OCI-LY7 (cell line): ENCODE data around the gene CHST3. TPM values are rescaled to one million over a fixed set of nuclear protein-coding genes. Genes with fewer than 3 reads are reported as not detected.

Source experiments
- BruUV-seq: library from RNA; stranded (reverse); fragments of 400-500 nt; replicated peaks from 2 replicates; lab custom pipeline; 2021; lab: Mats Ljungman, UMichigan
- CTCF ChIA-PET: fragments of 300-600 bp; sonication (Branson Sonifier 250); formaldehyde crosslinking; loops from one replicate; lab custom pipeline; 2022; ENCODE audit warnings: antibody characterized with exemption; ENCODE audit not compliant: unreplicated experiment; lab: Charles Lee
- POLR2A ChIA-PET: fragments of 300-600 bp; sonication (Branson Sonifier 250); formaldehyde crosslinking; loops from one replicate; lab custom pipeline; 2022; ENCODE audit warnings: antibody characterized with exemption; lab: Charles Lee
- DNase-seq: peaks from one replicate; pipeline ENCODE4 v3.0.0-alpha.2; 2015; ENCODE audit warnings: low spot score
- H2AFZ ChIP-seq: fragments of 200-600 bp; sonication (generic), shearing (Covaris generic); 2 replicates; pipeline ENCODE4 v1.6.1; 2014; ENCODE audit warnings: mild to moderate bottlenecking, antibody characterized with exemption, low read length, moderate library complexity
- H3K27ac ChIP-seq: fragments of 200-600 bp; sonication (generic); 2 replicates; pipeline ENCODE4 v1.5.1; 2014; ENCODE audit warnings: mixed run types, low read depth, mild to moderate bottlenecking, moderate library complexity, low read length, inconsistent platforms; ENCODE audit not compliant: poor library complexity, severe bottlenecking
- H3K36me3 ChIP-seq: fragments of 200-600 bp; sonication (generic); 2 replicates; pipeline ENCODE4 v1.6.1; 2014; ENCODE audit warnings: mild to moderate bottlenecking, antibody characterized with exemption, low read length, moderate library complexity, mixed read lengths; ENCODE audit not compliant: insufficient read depth
- H3K4me1 ChIP-seq: fragments of 200-600 bp; sonication (generic); 2 replicates; pipeline ENCODE4 v1.5.1; 2014; ENCODE audit warnings: mild to moderate bottlenecking, low read length; ENCODE audit not compliant: insufficient read depth, poor library complexity, severe bottlenecking
- H3K4me2 ChIP-seq: fragments of 200-600 bp; sonication (generic); 2 replicates; pipeline ENCODE4 v1.6.1; 2014; ENCODE audit warnings: mild to moderate bottlenecking, low read length
- H3K4me3 ChIP-seq: fragments of 200-600 bp; sonication (generic); 2 replicates; pipeline ENCODE4 v1.5.1; 2014; ENCODE audit warnings: mild to moderate bottlenecking, low read depth, low read length; ENCODE audit not compliant: poor library complexity, severe bottlenecking
- H3K79me2 ChIP-seq: fragments of 200-600 bp; sonication (generic); 2 replicates; pipeline ENCODE4 v1.6.1; 2016; ENCODE audit warnings: low read depth, mild to moderate bottlenecking, low read length, moderate library complexity, mixed read lengths; ENCODE audit not compliant: insufficient read depth
- H3K9me2 ChIP-seq: fragments of 200-600 bp; sonication (generic); 2 replicates; pipeline ENCODE4 v1.6.1; 2016; ENCODE audit warnings: mild to moderate bottlenecking, low read length, mixed read lengths; ENCODE audit not compliant: insufficient read depth
- H3K9me3 ChIP-seq: fragments of 200-600 bp; sonication (generic); 2 replicates; pipeline ENCODE4 v1.6.1; 2014; ENCODE audit warnings: mild to moderate bottlenecking, mixed run types, low read length, mixed read lengths
- H4K20me1 ChIP-seq: fragments of 200-600 bp; sonication (generic); 2 replicates; pipeline ENCODE4 v1.6.1; 2014; ENCODE audit warnings: mild to moderate bottlenecking, antibody characterized with exemption, low read length, moderate library complexity, mixed read lengths; ENCODE audit not compliant: insufficient read depth
- EZH2phosphoT487 ChIP-seq: fragments of 200-600 bp; sonication (generic); IDR thresholded peaks from 2 replicates; pipeline ENCODE4 v1.6.1; 2018; ENCODE audit warnings: low read depth, borderline replicate concordance, mild to moderate bottlenecking, mixed run types, antibody characterized with exemption, low read length, moderate library complexity, mixed read lengths
- intact Hi-C: fragments of 100-400 bp; cut with micrococcal nuclease; formaldehyde crosslinking; loops from one replicate; pipeline ENCODE4 v1.10.0; 2022; ENCODE audit not compliant: unreplicated experiment
- total RNA-seq, 2 experiments: library from RNA; depleted of rRNA in 1 of 2; stranded (reverse); fragments of >200 nt in 1 of 2; shearing (Covaris generic) in 1 of 2; gene quantifications; 2 replicates each; pipeline ENCODE4 v1.2.3, GENCODE V29; 2014 to 2022
- TF ChIP-seq, protein P1 (sequence below): fragments of 200-600 bp; sonication (generic); conservative IDR thresholded peaks from 2 replicates; pipeline ENCODE4 v1.5.1; 2014; ENCODE audit warnings: mild to moderate bottlenecking, antibody characterized with exemption, low read length, moderate library complexity, mixed read lengths

Gene CHST3
- total RNA-seq, 2 experiments from 2014 or later = not detected

DNA sequence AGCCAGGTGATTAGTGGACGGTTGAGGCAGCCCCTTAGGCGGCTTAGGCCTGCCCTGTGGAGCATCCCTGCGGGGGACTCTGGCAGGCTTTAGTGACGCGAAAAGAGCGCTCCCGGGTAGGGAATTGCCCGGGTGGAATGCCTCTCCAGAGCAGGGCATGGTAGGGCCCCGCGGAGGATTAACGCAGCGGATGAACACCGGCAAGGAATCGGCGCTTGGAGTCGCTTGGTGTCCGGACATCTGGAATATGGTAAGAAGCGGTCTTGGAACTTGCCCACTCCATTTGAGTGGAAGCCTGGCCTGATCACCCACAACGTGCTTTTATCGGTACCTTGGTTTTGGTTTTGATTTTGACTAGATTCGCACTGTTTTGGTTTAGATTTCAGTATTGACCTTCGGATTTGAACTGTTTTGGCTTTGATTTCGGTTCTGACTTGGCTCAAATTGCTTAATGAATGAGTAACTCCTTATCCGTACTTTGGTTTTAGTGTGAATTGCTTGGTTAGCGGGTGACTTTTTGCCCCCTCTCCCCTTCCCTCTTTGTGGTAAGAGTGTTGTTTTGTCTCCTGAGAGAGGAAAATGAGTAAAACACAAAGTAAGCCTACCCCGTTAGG, 24.2 kb upstream of the CHST3 start:
- Histone ChIP-seq H3K4me3 (no peak overlapping the region), H3K79me2 (no peaks in the 10 kb centered on the region), H3K9me3 (no peaks in the 10 kb centered on the region; the same call in 1 of the 2 replicates), H3K36me3 (no peaks in the 10 kb centered on the region), H4K20me1 (no peaks in the 10 kb centered on the region), H3K4me2 (no peak overlapping the region), H3K4me1 (no peaks in the 10 kb centered on the region), H2AFZ (no peak overlapping the region), H3K27ac (no peak overlapping the region), H3K9me2 (no peaks in the 10 kb centered on the region)
- POLR2A ChIA-PET = no interaction called here
- no peak for DNase-seq
- intact Hi-C loops = no loop called here
- BruUV-seq = no TSS peak
- TF ChIP-seq, protein P1, sequence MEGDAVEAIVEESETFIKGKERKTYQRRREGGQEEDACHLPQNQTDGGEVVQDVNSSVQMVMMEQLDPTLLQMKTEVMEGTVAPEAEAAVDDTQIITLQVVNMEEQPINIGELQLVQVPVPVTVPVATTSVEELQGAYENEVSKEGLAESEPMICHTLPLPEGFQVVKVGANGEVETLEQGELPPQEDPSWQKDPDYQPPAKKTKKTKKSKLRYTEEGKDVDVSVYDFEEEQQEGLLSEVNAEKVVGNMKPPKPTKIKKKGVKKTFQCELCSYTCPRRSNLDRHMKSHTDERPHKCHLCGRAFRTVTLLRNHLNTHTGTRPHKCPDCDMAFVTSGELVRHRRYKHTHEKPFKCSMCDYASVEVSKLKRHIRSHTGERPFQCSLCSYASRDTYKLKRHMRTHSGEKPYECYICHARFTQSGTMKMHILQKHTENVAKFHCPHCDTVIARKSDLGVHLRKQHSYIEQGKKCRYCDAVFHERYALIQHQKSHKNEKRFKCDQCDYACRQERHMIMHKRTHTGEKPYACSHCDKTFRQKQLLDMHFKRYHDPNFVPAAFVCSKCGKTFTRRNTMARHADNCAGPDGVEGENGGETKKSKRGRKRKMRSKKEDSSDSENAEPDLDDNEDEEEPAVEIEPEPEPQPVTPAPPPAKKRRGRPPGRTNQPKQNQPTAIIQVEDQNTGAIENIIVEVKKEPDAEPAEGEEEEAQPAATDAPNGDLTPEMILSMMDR = no peak
- TF ChIP-seq EZH2phosphoT487 = no peak
- CTCF ChIA-PET = no interaction called here

DNA sequence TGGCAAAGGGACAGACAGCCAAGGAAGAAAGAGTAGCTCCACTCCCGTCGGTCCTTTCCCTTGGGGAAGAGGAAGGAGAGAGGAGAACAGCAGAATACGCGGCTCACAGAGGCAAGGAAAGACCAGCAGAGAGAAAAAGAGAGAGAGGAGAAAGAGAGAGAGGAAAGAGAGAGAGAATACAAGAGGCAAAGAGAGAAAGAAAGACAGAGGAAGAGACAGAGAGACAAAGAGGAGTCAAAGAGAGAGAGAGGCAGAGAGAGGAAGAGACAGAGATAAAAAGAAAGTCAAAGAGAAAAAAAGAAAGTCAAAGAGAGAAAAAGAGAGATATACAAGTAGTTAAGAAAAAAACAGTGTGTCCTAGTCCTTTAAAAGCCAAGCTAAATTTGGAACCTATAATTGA, 23.4 kb upstream of the CHST3 start:
- intact Hi-C loops = no loop called here
- Histone ChIP-seq H3K9me2 (no peaks in the 10 kb centered on the region), H3K36me3 (no peaks in the 10 kb centered on the region), H3K79me2 (no peaks in the 10 kb centered on the region), H3K4me2 (no peak overlapping the region), H3K4me1 (no peaks in the 10 kb centered on the region), H4K20me1 (no peaks in the 10 kb centered on the region), H3K27ac (no peak overlapping the region), H2AFZ (no peak overlapping the region), H3K9me3 (peaks cover 6% of the 10 kb centered on the region), H3K4me3 (no peak overlapping the region)
- ChIA-PET POLR2A (no interaction called here), CTCF (no interaction called here)
- no peak for DNase-seq
- no TSS peak for BruUV-seq
- no peak for TF ChIP-seq EZH2phosphoT487
- TF ChIP-seq, protein P1 = no peak

DNA sequence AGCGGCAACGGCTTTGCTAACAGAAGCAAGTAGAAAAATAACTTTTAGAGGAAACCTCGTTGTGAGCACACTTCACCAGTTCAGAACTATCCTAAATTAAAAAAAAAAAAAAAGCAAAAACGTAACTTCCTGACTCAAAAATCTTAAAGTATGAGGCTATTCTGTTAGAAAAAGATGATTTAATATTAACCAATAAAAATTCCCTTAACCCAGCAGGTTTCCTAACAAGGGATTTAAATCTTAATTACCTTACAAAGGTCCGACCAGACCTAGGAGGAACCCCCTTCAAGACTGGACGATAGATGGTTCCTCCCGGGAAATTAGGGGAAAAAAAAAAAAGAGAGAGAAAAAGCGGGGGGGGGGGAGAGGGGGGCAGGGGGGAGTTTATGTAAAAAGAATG, 22.9 kb upstream of the CHST3 start:
- TF ChIP-seq EZH2phosphoT487 = no peak
- TF ChIP-seq, protein P1 = no peak
- POLR2A ChIA-PET = no interaction called here
- BruUV-seq = no TSS peak

More for the DNA sequence above, 22.9 kb upstream of the CHST3 start:
- intact Hi-C loops = no loop called here
- Histone ChIP-seq H3K4me3 (no peak overlapping the region), H2AFZ (no peak overlapping the region), H3K4me2 (no peak overlapping the region), H3K4me1 (no peaks in the 10 kb centered on the region), H3K79me2 (no peaks in the 10 kb centered on the region), H4K20me1 (no peaks in the 10 kb centered on the region), H3K9me3 (peaks cover 12% of the 10 kb centered on the region), H3K36me3 (no peaks in the 10 kb centered on the region), H3K9me2 (no peaks in the 10 kb centered on the region), H3K27ac (no peak overlapping the region)
- CTCF ChIA-PET = no interaction called here
- DNase-seq = no peak
